Activated B cell treated with CpG ODN at 0.5 μM for 24 hours (primary cell): Measurements from ENCODE around the gene PCOLCE2. TPM values are rescaled to one million over a fixed set of nuclear protein-coding genes. Genes with fewer than 3 reads are reported as not detected.

Source experiments
- ATAC-seq: fragments of 200-7000 bp; cut with Tn5 transposase; one replicate; pipeline ENCODE4 v1.10.0; 2021; ENCODE audit warnings: low read depth, mild to moderate bottlenecking, moderate library complexity
- CTCF ChIA-PET: fragments of 350-600 bp; sonication (Branson Sonifier 250); formaldehyde crosslinking; loops from one replicate; lab custom pipeline; 2021; ENCODE audit warnings: antibody characterized with exemption; lab: Charles Lee
- POLR2A ChIA-PET: fragments of 350-600 bp; sonication (Branson Sonifier 250); formaldehyde crosslinking; loops from one replicate; lab custom pipeline; 2021; ENCODE audit warnings: antibody characterized with exemption; lab: Charles Lee
- DNase-seq: peaks from one replicate; pipeline ENCODE4 v3.0.0; 2022
- H3K27ac Mint-ChIP-seq: one replicate; pipeline ENCODE4 v1.8.0; 2020; ENCODE audit warnings: mixed read lengths
- H3K27me3 Mint-ChIP-seq: one replicate; pipeline ENCODE4 v1.8.0; 2021; ENCODE audit warnings: mixed read lengths
- H3K36me3 Mint-ChIP-seq: one replicate; pipeline ENCODE4 v1.8.0; 2021; ENCODE audit warnings: low read depth, mixed read lengths
- H3K4me1 Mint-ChIP-seq: one replicate; pipeline ENCODE4 v1.8.0; 2021; ENCODE audit warnings: mixed read lengths
- H3K4me3 Mint-ChIP-seq: one replicate; pipeline ENCODE4 v1.8.0; 2020; ENCODE audit warnings: mild to moderate bottlenecking, mixed read lengths
- H3K9me3 Mint-ChIP-seq: one replicate; pipeline ENCODE4 v1.8.0; 2020; ENCODE audit warnings: mixed read lengths
- CTCF ChIP-seq: fragments of 200-600 bp; IDR thresholded peaks from one replicate; pipeline ENCODE4 v1.8.0; 2022; ENCODE audit warnings: antibody characterized with exemption, mild to moderate bottlenecking
- intact Hi-C: fragments of 100-400 bp; cut with micrococcal nuclease; formaldehyde crosslinking; loops from one replicate; pipeline ENCODE4 v1.15.1; 2024
- total RNA-seq: library from RNA; stranded (reverse); gene quantifications from 2 replicates; pipeline ENCODE4 v1.2.3, GENCODE V29; 2022

Gene PCOLCE2
- total RNA-seq, 1 donor from 2014 or later: not detected

- Mint-ChIP-seq H3K4me3 (no peak overlapping the region), H3K36me3 (no peaks in the 10 kb centered on the region), H3K27ac (no peak overlapping the region), H3K4me1 (no peaks in the 10 kb centered on the region), H3K27me3 (peaks cover 12% of the 10 kb centered on the region), H3K9me3 (no peaks in the 10 kb centered on the region)
- TF ChIP-seq CTCF: no peak
- POLR2A ChIA-PET: no interaction called here
- CTCF ChIA-PET: no interaction called here
- intact Hi-C loops: no loop called here
- DNase-seq (no peak), ATAC-seq (no peak)
Observed at GRCh38 chr3:142912402-142913172, 23.7 kb upstream of the PCOLCE2 start.

GRCh38 chr3:142910280-142910679 lies 21.4 kb upstream of the PCOLCE2 start:
- CTCF ChIA-PET: no interaction called here
- H3K27ac Mint-ChIP-seq: no peak overlapping the region
- TF ChIP-seq CTCF: no peak

GRCh38 chr3:142909282-142909681 lies 20.4 kb upstream of the PCOLCE2 start:
- no peak overlapping the region for H3K4me3 Mint-ChIP-seq
- no peaks in the 10 kb centered on the region for H3K9me3 Mint-ChIP-seq
- H3K27me3 Mint-ChIP-seq: peaks cover 6% of the 10 kb centered on the region
- ATAC-seq (no peak), DNase-seq (no peak)
- peaks cover 8% of the 10 kb centered on the region for H3K4me1 Mint-ChIP-seq
- no peak overlapping the region for H3K27ac Mint-ChIP-seq
- ChIA-PET POLR2A (no interaction called here), CTCF (no interaction called here)
- no peak for TF ChIP-seq CTCF
- intact Hi-C loops: no loop called here
- no peaks in the 10 kb centered on the region for H3K36me3 Mint-ChIP-seq

More at GRCh38 chr3:142910280-142910679, 21.4 kb upstream of the PCOLCE2 start:
- POLR2A ChIA-PET: no interaction called here
- intact Hi-C loops: no loop called here
- no peak for ATAC-seq
- Mint-ChIP-seq H3K4me3 (no peak overlapping the region), H3K36me3 (no peaks in the 10 kb centered on the region), H3K9me3 (no peaks in the 10 kb centered on the region), H3K27me3 (peaks cover 6% of the 10 kb centered on the region), H3K4me1 (no peaks in the 10 kb centered on the region)
- no peak for DNase-seq

- CTCF ChIA-PET: interaction anchor here (0.6 kb wide), 1 partner anchor 1018 kb away, joined by 3 read pairs; no protein-coding TSS in a partner anchor
- H3K4me3 Mint-ChIP-seq: no peak overlapping the region
Observed at GRCh38 chr3:142907996-142908395, 19.1 kb upstream of the PCOLCE2 start.

More at GRCh38 chr3:142907996-142908395, 19.1 kb upstream of the PCOLCE2 start:
- peaks cover 6% of the 10 kb centered on the region for H3K27me3 Mint-ChIP-seq
- DNase-seq (no peak), ATAC-seq (no peak)
- intact Hi-C loops: no loop called here
- POLR2A ChIA-PET: no interaction called here
- peaks cover 8% of the 10 kb centered on the region for H3K4me1 Mint-ChIP-seq
- no peaks in the 10 kb centered on the region for H3K9me3 Mint-ChIP-seq
- H3K36me3 Mint-ChIP-seq: no peaks in the 10 kb centered on the region
- no peak overlapping the region for H3K27ac Mint-ChIP-seq
- no peak for TF ChIP-seq CTCF
